Activated CD4-positive, alpha-beta T cell treated with anti-CD3 and anti-CD28 coated beads for 36 hours (primary cell): Measurements from ENCODE around the gene CRHR1. TPM values are rescaled to one million over a fixed set of nuclear protein-coding genes. Genes with fewer than 3 reads are reported as not detected.
"Not testable (repeated sequence)": the region's sequence is repeated elsewhere in the genome, so short reads cannot be mapped to it uniquely, and the experiment has no call there.

Source experiments
- ATAC-seq: fragments of 200-7000 bp; cut with Tn5 transposase; one replicate; pipeline ENCODE4 v1.10.0; 2021; ENCODE audit warnings: mild to moderate bottlenecking, moderate library complexity
- CTCF ChIA-PET: fragments of 350-600 bp; sonication (Branson Sonifier 250); formaldehyde crosslinking; loops from one replicate; lab custom pipeline; 2021; ENCODE audit warnings: antibody characterized with exemption; lab: Charles Lee
- POLR2A ChIA-PET: fragments of 350-600 bp; sonication (Branson Sonifier 250); formaldehyde crosslinking; loops from one replicate; lab custom pipeline; 2021; ENCODE audit warnings: antibody characterized with exemption, inconsistent platforms; lab: Charles Lee
- DNase-seq: peaks from one replicate; pipeline ENCODE4 v3.0.0-alpha.2; 2020
- H3K27ac Mint-ChIP-seq: one replicate; pipeline ENCODE4 v1.8.0; 2021; ENCODE audit warnings: mixed read lengths
- H3K27me3 Mint-ChIP-seq: one replicate; pipeline ENCODE4 v1.8.0; 2021; ENCODE audit warnings: mixed read lengths
- H3K36me3 Mint-ChIP-seq: one replicate; pipeline ENCODE4 v1.8.0; 2021; ENCODE audit warnings: low read depth, mixed read lengths
- H3K4me1 Mint-ChIP-seq: one replicate; pipeline ENCODE4 v1.8.0; 2021; ENCODE audit warnings: mixed read lengths
- H3K4me3 Mint-ChIP-seq: one replicate; pipeline ENCODE4 v1.8.0; 2021; ENCODE audit warnings: mild to moderate bottlenecking, moderate library complexity, mixed read lengths
- H3K9me3 Mint-ChIP-seq: one replicate; pipeline ENCODE4 v1.8.0; 2021; ENCODE audit warnings: low read depth, mixed read lengths
- intact Hi-C, 2 experiments: fragments of 100-400 bp; cut with DNase I in 1 of 2; cut with micrococcal nuclease in 1 of 2; formaldehyde crosslinking; loops; one replicate each; pipeline versions ENCODE4 v1.14.2 to v1.15.1; 2022 to 2024; cut with DNase I, micrococcal nuclease
- total RNA-seq, 2 experiments: library from RNA; stranded (reverse); gene quantifications; one replicate each; pipeline ENCODE4 v1.2.3, GENCODE V29; 2021

CRHR1 gene
- total RNA-seq, result not detected

- H3K4me1 Mint-ChIP-seq, result peaks cover 2% of the 10 kb centered on the region
- CTCF ChIA-PET, result interaction anchor here (0.7 to 1.6 kb wide), 2 partner anchors 47 to 52 kb away, joined by 3 to 7 read pairs; no protein-coding TSS in a partner anchor
- H3K27me3 Mint-ChIP-seq, result peaks cover 51% of the 10 kb centered on the region
- peak within 1 kb of the TSS; percentile 58 for H3K4me3 Mint-ChIP-seq
- H3K36me3 Mint-ChIP-seq, result no peaks in the 10 kb centered on the region
- no peak within 1 kb of the TSS for H3K27ac Mint-ChIP-seq
- DNase-seq (no peak), ATAC-seq (peak; percentile 33)
- no peaks in the 10 kb centered on the region for H3K9me3 Mint-ChIP-seq
- POLR2A ChIA-PET, result no interaction called here
- intact Hi-C loops, result loop anchor here (1.0 to 5.0 kb wide), 4 partner anchors 48 to 110 kb away; partner anchors contain the start of gene MAPT (in 1 of the 2)
Observed at GRCh38 chr17:45784293-45784740, at the start of gene CRHR1. CRHR1 (plus strand) TSS chr17:45784320; CDS start chr17:45784545, 225 bp downstream.

GRCh38 chr17:45734598-45734997 is 49.5 kb upstream of the CRHR1 start:
- peaks cover 20% of the 10 kb centered on the region for H3K9me3 Mint-ChIP-seq
- H3K27me3 Mint-ChIP-seq, result peaks cover 18% of the 10 kb centered on the region
- no peak for DNase-seq
- ATAC-seq, result no peak
- POLR2A ChIA-PET, result no interaction called here
- H3K4me1 Mint-ChIP-seq, result no peaks in the 10 kb centered on the region
- no peak overlapping the region for H3K4me3 Mint-ChIP-seq
- intact Hi-C loops, result no loop called here
- no peaks in the 10 kb centered on the region for H3K36me3 Mint-ChIP-seq
- no peak overlapping the region for H3K27ac Mint-ChIP-seq
- CTCF ChIA-PET, result interaction anchor here (0.9 kb wide), 1 partner anchor 8 kb away, joined by 3 read pairs; no protein-coding TSS in a partner anchor

- ATAC-seq (no peak), DNase-seq (no peak)
- no peaks in the 10 kb centered on the region for H3K4me1 Mint-ChIP-seq
- CTCF ChIA-PET, result no interaction called here
- intact Hi-C loops, result no loop called here
- no peak overlapping the region for H3K27ac Mint-ChIP-seq
- peaks cover 14% of the 10 kb centered on the region for H3K9me3 Mint-ChIP-seq
- H3K27me3 Mint-ChIP-seq, result peaks cover 19% of the 10 kb centered on the region
- no peaks in the 10 kb centered on the region for H3K36me3 Mint-ChIP-seq
- POLR2A ChIA-PET, result no interaction called here
- no peak overlapping the region for H3K4me3 Mint-ChIP-seq
Observed at GRCh38 chr17:45735488-45735887, 48.6 kb upstream of the CRHR1 start.

GRCh38 chr17:45739786-45740185 is 44.3 kb upstream of the CRHR1 start:
- DNase-seq, result no peak
- H3K4me1 Mint-ChIP-seq, result no peaks in the 10 kb centered on the region
- H3K9me3 Mint-ChIP-seq, result no peaks in the 10 kb centered on the region
- no peak overlapping the region for H3K27ac Mint-ChIP-seq
- peaks cover 26% of the 10 kb centered on the region for H3K27me3 Mint-ChIP-seq
- no peak overlapping the region for H3K4me3 Mint-ChIP-seq
- H3K36me3 Mint-ChIP-seq, result no peaks in the 10 kb centered on the region
- ATAC-seq, result no peak
- intact Hi-C loops, result no loop called here
- ChIA-PET CTCF (interaction anchor here (0.7 kb wide), 1 partner anchor 1088 kb away, joined by 3 read pairs; no protein-coding TSS in a partner anchor), POLR2A (interaction anchor here (0.6 kb wide), 1 partner anchor 474 kb away, joined by 7 read pairs; no protein-coding TSS in a partner anchor)

GRCh38 chr17:45740553-45741330 is 43.4 kb upstream of the CRHR1 start:
- peaks cover 26% of the 10 kb centered on the region for H3K27me3 Mint-ChIP-seq
- no peak overlapping the region for H3K27ac Mint-ChIP-seq
- no peak overlapping the region for H3K4me3 Mint-ChIP-seq
- intact Hi-C loops, result no loop called here
- POLR2A ChIA-PET, result interaction anchor here (0.6 kb wide), 1 partner anchor 475 kb away, joined by 7 read pairs; no protein-coding TSS in a partner anchor
- ATAC-seq, result peak; percentile 97
- no peaks in the 10 kb centered on the region for H3K4me1 Mint-ChIP-seq
- no peaks in the 10 kb centered on the region for H3K36me3 Mint-ChIP-seq
- H3K9me3 Mint-ChIP-seq, result no peaks in the 10 kb centered on the region
- peak; percentile 55 for DNase-seq
- CTCF ChIA-PET, result interaction anchor here (0.6 to 0.7 kb wide), 2 partner anchors 484 to 1087 kb away, joined by 3 to 4 read pairs; no protein-coding TSS in a partner anchor

- POLR2A ChIA-PET, result no interaction called here
- CTCF ChIA-PET, result interaction anchor here (0.7 to 1.1 kb wide), 3 partner anchors 8 to 109 kb away, joined by 3 read pairs; no protein-coding TSS in a partner anchor
Observed at GRCh38 chr17:45742251-45742650, 41.9 kb upstream of the CRHR1 start.

GRCh38 chr17:45743626-45744326 is 40.3 kb upstream of the CRHR1 start:
- intact Hi-C loops, result no loop called here
- H3K4me3 Mint-ChIP-seq, result no peak overlapping the region
- no peaks in the 10 kb centered on the region for H3K9me3 Mint-ChIP-seq
- POLR2A ChIA-PET, result no interaction called here
- ATAC-seq (no peak), DNase-seq (no peak)
- CTCF ChIA-PET, result no interaction called here
- H3K27me3 Mint-ChIP-seq, result peaks cover 16% of the 10 kb centered on the region
- H3K36me3 Mint-ChIP-seq, result no peaks in the 10 kb centered on the region
- no peaks in the 10 kb centered on the region for H3K4me1 Mint-ChIP-seq
- H3K27ac Mint-ChIP-seq, result no peak overlapping the region

More at GRCh38 chr17:45742251-45742650, 41.9 kb upstream of the CRHR1 start:
- DNase-seq (no peak), ATAC-seq (no peak)
- Mint-ChIP-seq H3K27ac (no peak overlapping the region), H3K27me3 (peaks cover 18% of the 10 kb centered on the region), H3K36me3 (no peaks in the 10 kb centered on the region), H3K4me1 (no peaks in the 10 kb centered on the region), H3K4me3 (no peak overlapping the region), H3K9me3 (no peaks in the 10 kb centered on the region)
- intact Hi-C loops, result no loop called here

GRCh38 chr17:45744826-45745225 is 39.3 kb upstream of the CRHR1 start:
- intact Hi-C loops, H3K4me1 Mint-ChIP-seq, H3K27ac Mint-ChIP-seq, H3K36me3 Mint-ChIP-seq, POLR2A ChIA-PET, ATAC-seq, H3K4me3 Mint-ChIP-seq, DNase-seq, H3K9me3 Mint-ChIP-seq: not testable (repeated sequence)
- CTCF ChIA-PET, result interaction anchor here (1.5 kb wide), 1 partner anchor 27 kb away, joined by 3 read pairs; no protein-coding TSS in a partner anchor
- H3K27me3 Mint-ChIP-seq, result peaks cover 16% of the 10 kb centered on the region

GRCh38 chr17:45745601-45746494 is 38.3 kb upstream of the CRHR1 start:
- H3K36me3 Mint-ChIP-seq, result no peaks in the 10 kb centered on the region
- no peaks in the 10 kb centered on the region for H3K9me3 Mint-ChIP-seq
- H3K27ac Mint-ChIP-seq, result no peak overlapping the region
- intact Hi-C loops, result no loop called here
- ChIA-PET CTCF (interaction anchor here (1.0 to 1.5 kb wide), 3 partner anchors 26 to 106 kb away, joined by 3 to 4 read pairs (median 3); no protein-coding TSS in a partner anchor), POLR2A (no interaction called here)
- H3K4me3 Mint-ChIP-seq, result no peak overlapping the region
- ATAC-seq, result no peak
- peaks cover 14% of the 10 kb centered on the region for H3K27me3 Mint-ChIP-seq
- DNase-seq, result no peak
- H3K4me1 Mint-ChIP-seq, result no peaks in the 10 kb centered on the region

- ATAC-seq (no peak), DNase-seq (no peak)
- POLR2A ChIA-PET, result no interaction called here
- intact Hi-C loops, result no loop called here
- CTCF ChIA-PET, result no interaction called here
- H3K4me1 Mint-ChIP-seq, result no peaks in the 10 kb centered on the region
- H3K36me3 Mint-ChIP-seq, result no peaks in the 10 kb centered on the region
- peaks cover 8% of the 10 kb centered on the region for H3K27me3 Mint-ChIP-seq
- H3K4me3 Mint-ChIP-seq, result no peak overlapping the region
- no peak overlapping the region for H3K27ac Mint-ChIP-seq
- no peaks in the 10 kb centered on the region for H3K9me3 Mint-ChIP-seq
Observed at GRCh38 chr17:45747911-45748310, 36.2 kb upstream of the CRHR1 start.
